GM19463 (cell line): ENCODE measurements around the gene CNN2.
A peak's percentile ranks its signal among the peaks of the same experiment; 100 is the strongest.

Source experiments
- ATAC-seq: cut with Tn5 transposase; IDR thresholded peaks from one replicate; pipeline ENCODE4 v1.9.1; 2021; ENCODE audit warnings: mild to moderate bottlenecking, moderate library complexity; ENCODE audit not compliant: unreplicated experiment

The CNN2 gene

GRCh38 chr19:1026783-1027649 lies 608 bp downstream of the CNN2 start:
- ATAC-seq: no peak

- ATAC-seq: no peak
Observed at GRCh38 chr19:1027650-1028061, 1.2 kb downstream of the CNN2 start.

- ATAC-seq: no peak
Observed at GRCh38 chr19:1028062-1028926, 1.9 kb downstream of the CNN2 start.

GRCh38 chr19:1032264-1032867 lies 6.0 kb downstream of the CNN2 start:
- no peak for ATAC-seq

- ATAC-seq: no peak
Observed at GRCh38 chr19:1035998-1036621, 9.7 kb downstream of the CNN2 start.

- no peak for ATAC-seq
Observed at GRCh38 chr19:1037621-1038064, 11.2 kb downstream of the CNN2 start.

GRCh38 chr19:1038978-1039645 lies 12.7 kb downstream of the CNN2 start:
- ATAC-seq: no peak

GRCh38 chr19:1039646-1040475 lies 13.5 kb downstream of the CNN2 start, which contains the start of gene ABCA7:
TSS of gene ABCA7 (plus strand) at chr19:1040107. CDS start at chr19:1041362, 1,255 bp downstream.
- ATAC-seq: peak; percentile 77

GRCh38 chr19:1040476-1041271 lies 14.3 kb downstream of the CNN2 start:
- ATAC-seq: peak; percentile 38

- no peak for ATAC-seq
Observed at GRCh38 chr19:1041272-1041834, 14.9 kb downstream of the CNN2 start.

GRCh38 chr19:1041835-1042685 lies 15.7 kb downstream of the CNN2 start:
- no peak for ATAC-seq

- ATAC-seq: no peak
Observed at GRCh38 chr19:1042689-1043511, 16.5 kb downstream of the CNN2 start.

- ATAC-seq: no peak
Observed at GRCh38 chr19:1045247-1045603, 18.8 kb downstream of the CNN2 start.

- no peak for ATAC-seq
Observed at GRCh38 chr19:1046117-1046626, 19.8 kb downstream of the CNN2 start.

- ATAC-seq: no peak
Observed at GRCh38 chr19:1046836-1047695, 20.7 kb downstream of the CNN2 start.
